NCI-H1417 (cell line): ENCODE results near the gene ARSD.
"Not testable (repeated sequence)": the region's sequence is repeated elsewhere in the genome, so short reads cannot be mapped to it uniquely, and the experiment has no call there.

ENCODE experiments used
- DNase-seq, 3 experiments: peaks; one replicate each; lab custom pipeline; 2025; lab: John Stamatoyannopoulos, UW

The ARSD gene

GRCh38 chrX:2892816-2893215 is 36.3 kb downstream of the ARSD start:
- no peak for DNase-seq

GRCh38 chrX:2890536-2891460 is 38.3 kb downstream of the ARSD start:
- not testable (repeated sequence) for DNase-seq

GRCh38 chrX:2889706-2890490 is 39.2 kb downstream of the ARSD start:
- DNase-seq = not testable (repeated sequence)

GRCh38 chrX:2889045-2889605 is 40.0 kb downstream of the ARSD start:
- no peak for DNase-seq

- DNase-seq = no peak
These were observed 40.8 kb downstream of the ARSD start for GRCh38 chrX:2888309-2888708.

- DNase-seq = no peak
These were observed 45.4 kb downstream of the ARSD start for GRCh38 chrX:2883770-2884169.

GRCh38 chrX:2879670-2880069 is 49.5 kb downstream of the ARSD start:
- DNase-seq = no peak

- DNase-seq = no peak
These were observed 50.6 kb downstream of the ARSD start for GRCh38 chrX:2878563-2878962.

GRCh38 chrX:2875798-2876399 is 53.2 kb downstream of the ARSD start:
- no peak for DNase-seq

GRCh38 chrX:2875136-2875481 is 54.0 kb downstream of the ARSD start:
- no peak for DNase-seq

- DNase-seq = no peak
These were observed 54.7 kb downstream of the ARSD start for GRCh38 chrX:2874222-2875135.

GRCh38 chrX:2872671-2873277 is 56.4 kb downstream of the ARSD start:
- DNase-seq = no peak

- DNase-seq = no peak
These were observed 57.3 kb downstream of the ARSD start for GRCh38 chrX:2871831-2872230.

- DNase-seq = no peak
These were observed 58.5 kb downstream of the ARSD start for GRCh38 chrX:2870650-2871049.

GRCh38 chrX:2867206-2867605 is 61.9 kb downstream of the ARSD start:
- no peak for DNase-seq

- DNase-seq = no peak
These were observed 65.5 kb downstream of the ARSD start for GRCh38 chrX:2863646-2864045.

- DNase-seq = no peak
These were observed 66.7 kb downstream of the ARSD start for GRCh38 chrX:2862404-2862803.

- DNase-seq = no peak
These were observed 69.8 kb downstream of the ARSD start for GRCh38 chrX:2859197-2859797.

- no peak for DNase-seq
These were observed 71.6 kb downstream of the ARSD start for GRCh38 chrX:2857566-2857965.

- DNase-seq = no peak
These were observed 73.4 kb downstream of the ARSD start for GRCh38 chrX:2855761-2856160.

GRCh38 chrX:2854918-2855317 is 74.2 kb downstream of the ARSD start:
- no peak for DNase-seq
